HFFc6 (cell line): ENCODE measurements around the gene IL17RD. TPM values are rescaled to one million over a fixed set of nuclear protein-coding genes. Genes with fewer than 3 reads are reported as not detected.

ENCODE experiments used
- DNase-seq: peaks from one replicate; pipeline ENCODE4 v3.0.0-alpha.2; 2018
- H3K27ac Mint-ChIP-seq: 2 replicates; pipeline ENCODE4 v1.8.0; 2020; ENCODE audit warnings: mild to moderate bottlenecking, mixed read lengths
- H3K27me3 Mint-ChIP-seq: 2 replicates; pipeline ENCODE4 v1.8.0; 2021; ENCODE audit warnings: mild to moderate bottlenecking, moderate library complexity, mixed read lengths; ENCODE audit not compliant: insufficient read depth
- H3K36me3 Mint-ChIP-seq: 2 replicates; pipeline ENCODE4 v1.8.0; 2021; ENCODE audit warnings: low read depth, mixed read lengths
- H3K4me1 Mint-ChIP-seq: 2 replicates; pipeline ENCODE4 v1.8.0; 2020; ENCODE audit warnings: low read depth, mixed read lengths
- H3K4me3 Mint-ChIP-seq: 2 replicates; pipeline ENCODE4 v1.8.0; 2020; ENCODE audit warnings: mild to moderate bottlenecking, moderate library complexity, mixed read lengths
- H3K9me3 Mint-ChIP-seq: 2 replicates; pipeline ENCODE4 v1.8.0; 2020; ENCODE audit warnings: mild to moderate bottlenecking, mixed read lengths
- long read RNA-seq: library from polyadenylated mRNA; unstranded; transcript quantifications from one replicate; pipeline ENCODE4 v2.0.0, GENCODE V29; 2019
- total RNA-seq, 6 experiments: library from RNA; stranded (reverse); fragmentation: NEBNext Ultra II Directional; extraction: Animal tissue kit (Norgen Biotek cat#: 25700); gene quantifications; 2 replicates in 1 of 6; 3 replicates in 5 of 6; pipeline ENCODE4 v1.2.3, GENCODE V29; 2021
- TF ChIP-seq, protein P1 (sequence below): fragments of 200-600 bp; sonication (generic); IDR thresholded peaks from 2 replicates; pipeline ENCODE4 v1.5.0; 2021; ENCODE audit warnings: antibody characterized with exemption, mild to moderate bottlenecking

The IL17RD gene
- under 1 TPM in 4 of 6 experiments, not detected in 2; 0.05 to 0.26 (median 0.13) TPM for total RNA-seq
- long read RNA-seq = 0 reads

DNA sequence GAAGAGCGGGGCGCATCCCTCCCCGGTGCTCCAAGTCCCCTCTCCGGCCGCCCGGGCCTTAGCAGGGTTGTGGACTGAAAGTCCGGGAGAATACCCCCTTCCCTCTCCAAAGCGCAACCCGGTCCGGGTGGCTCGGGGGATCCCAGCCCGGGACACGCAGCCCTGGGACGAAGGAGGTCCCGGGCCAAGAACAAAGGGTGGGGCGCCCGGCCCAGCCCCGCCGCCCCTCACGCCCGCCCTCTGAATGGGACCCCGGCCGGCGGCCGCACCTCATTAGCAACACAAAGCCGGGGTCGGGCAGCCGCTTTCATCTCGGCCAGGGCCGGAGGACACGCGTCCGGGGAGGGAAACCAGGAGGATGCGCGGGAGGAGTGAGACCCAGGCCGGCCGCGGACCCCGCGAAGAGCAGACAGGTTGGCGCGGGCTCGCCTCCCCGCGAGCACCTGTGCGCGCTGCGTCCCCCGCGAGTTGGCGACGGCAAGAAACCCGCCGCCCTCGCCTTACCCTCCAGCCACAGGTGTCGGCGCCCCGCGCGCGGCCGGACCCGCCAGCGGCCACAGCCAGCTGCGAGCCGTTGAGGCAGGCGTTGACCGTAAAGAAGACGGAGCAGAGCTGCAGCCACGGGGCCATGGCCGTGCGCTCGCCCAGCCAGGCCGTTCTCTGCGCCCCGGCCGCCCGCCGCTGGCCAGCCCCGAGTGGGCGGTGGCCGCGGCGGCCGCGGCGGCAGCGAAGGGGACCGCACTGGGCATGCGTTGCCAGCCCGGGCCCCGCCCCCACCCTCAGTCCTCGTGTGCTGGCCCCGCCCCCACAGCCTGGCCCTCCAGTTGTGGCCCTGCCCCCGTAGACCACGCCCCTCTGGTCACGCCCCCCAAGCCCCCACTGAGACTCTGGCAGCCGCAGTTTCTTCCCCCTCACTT, at the start of gene IL17RD:
TSS of gene IL17RD (minus strand) at position 697 of the 917 bp plus-strand sequence. CDS start at position 630, 67 bp downstream.
- H3K36me3 Mint-ChIP-seq = no peaks in the 10 kb centered on the region
- peaks cover 11% of the 10 kb centered on the region for H3K4me1 Mint-ChIP-seq
- no peak for DNase-seq
- H3K9me3 Mint-ChIP-seq = no peaks in the 10 kb centered on the region
- H3K4me3 Mint-ChIP-seq = peak within 1 kb of the TSS; percentile 84
- TF ChIP-seq, protein P1, sequence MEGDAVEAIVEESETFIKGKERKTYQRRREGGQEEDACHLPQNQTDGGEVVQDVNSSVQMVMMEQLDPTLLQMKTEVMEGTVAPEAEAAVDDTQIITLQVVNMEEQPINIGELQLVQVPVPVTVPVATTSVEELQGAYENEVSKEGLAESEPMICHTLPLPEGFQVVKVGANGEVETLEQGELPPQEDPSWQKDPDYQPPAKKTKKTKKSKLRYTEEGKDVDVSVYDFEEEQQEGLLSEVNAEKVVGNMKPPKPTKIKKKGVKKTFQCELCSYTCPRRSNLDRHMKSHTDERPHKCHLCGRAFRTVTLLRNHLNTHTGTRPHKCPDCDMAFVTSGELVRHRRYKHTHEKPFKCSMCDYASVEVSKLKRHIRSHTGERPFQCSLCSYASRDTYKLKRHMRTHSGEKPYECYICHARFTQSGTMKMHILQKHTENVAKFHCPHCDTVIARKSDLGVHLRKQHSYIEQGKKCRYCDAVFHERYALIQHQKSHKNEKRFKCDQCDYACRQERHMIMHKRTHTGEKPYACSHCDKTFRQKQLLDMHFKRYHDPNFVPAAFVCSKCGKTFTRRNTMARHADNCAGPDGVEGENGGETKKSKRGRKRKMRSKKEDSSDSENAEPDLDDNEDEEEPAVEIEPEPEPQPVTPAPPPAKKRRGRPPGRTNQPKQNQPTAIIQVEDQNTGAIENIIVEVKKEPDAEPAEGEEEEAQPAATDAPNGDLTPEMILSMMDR = no peak
- H3K27me3 Mint-ChIP-seq = peaks cover 46% of the 10 kb centered on the region
- no peak within 1 kb of the TSS for H3K27ac Mint-ChIP-seq

DNA sequence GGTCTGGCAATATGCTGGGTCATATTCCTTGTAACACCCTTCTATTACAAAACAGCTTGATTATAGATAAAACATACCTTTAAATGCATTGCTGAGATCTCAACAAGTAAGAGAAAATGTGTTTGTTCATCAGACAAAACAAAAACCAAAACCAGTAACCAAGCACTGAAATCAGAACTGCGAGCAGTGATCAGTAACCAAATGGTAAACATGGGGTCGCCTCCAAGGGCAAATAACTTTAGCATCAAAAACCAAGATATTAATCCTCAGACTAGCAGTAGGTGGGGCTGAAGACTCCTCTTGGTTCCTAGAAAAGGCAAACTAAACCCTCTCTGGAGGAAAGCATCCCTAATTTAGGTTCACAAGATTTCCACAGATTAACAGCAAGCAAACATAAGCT, 41.3 kb upstream of the IL17RD start:
- Mint-ChIP-seq H3K9me3 (no peaks in the 10 kb centered on the region), H3K4me3 (no peak overlapping the region), H3K27me3 (no peaks in the 10 kb centered on the region; the same call in 1 of the 2 replicates), H3K4me1 (no peaks in the 10 kb centered on the region), H3K36me3 (no peaks in the 10 kb centered on the region), H3K27ac (no peak overlapping the region)
- no peak for DNase-seq
- TF ChIP-seq, protein P1 = no peak

DNA sequence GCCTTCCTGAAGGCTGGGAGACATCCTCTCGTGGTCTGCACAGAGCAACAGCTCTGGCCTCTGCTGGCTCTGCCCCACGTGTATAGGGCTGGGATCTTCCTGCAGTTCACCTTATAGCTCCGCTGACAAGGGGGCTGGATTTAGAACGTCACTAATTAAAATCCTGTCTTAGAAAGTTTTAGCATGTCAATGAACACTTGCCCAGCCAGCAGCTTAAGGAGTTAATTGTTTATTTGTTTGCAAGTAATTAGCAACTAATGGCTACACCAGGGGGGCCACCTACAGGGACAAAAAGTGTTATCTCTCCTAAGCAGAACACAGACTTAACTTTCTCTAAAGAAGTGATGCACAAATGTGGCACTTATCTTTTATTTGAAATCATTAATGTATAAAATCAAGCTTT, 34.7 kb upstream of the IL17RD start, which contains the start of gene HESX1:
TSS of gene HESX1 (minus strand) at position 84 of the 403 bp plus-strand sequence. CDS start at position 24, 60 bp downstream.
- Mint-ChIP-seq H3K27me3 (peaks cover 5% of the 10 kb centered on the region; the same call in 1 of the 2 replicates), H3K4me1 (peaks cover 6% of the 10 kb centered on the region), H3K36me3 (no peaks in the 10 kb centered on the region), H3K4me3 (no peak within 1 kb of the TSS), H3K9me3 (no peaks in the 10 kb centered on the region), H3K27ac (no peak within 1 kb of the TSS)
- DNase-seq = no peak
- TF ChIP-seq, protein P1 = no peak

DNA sequence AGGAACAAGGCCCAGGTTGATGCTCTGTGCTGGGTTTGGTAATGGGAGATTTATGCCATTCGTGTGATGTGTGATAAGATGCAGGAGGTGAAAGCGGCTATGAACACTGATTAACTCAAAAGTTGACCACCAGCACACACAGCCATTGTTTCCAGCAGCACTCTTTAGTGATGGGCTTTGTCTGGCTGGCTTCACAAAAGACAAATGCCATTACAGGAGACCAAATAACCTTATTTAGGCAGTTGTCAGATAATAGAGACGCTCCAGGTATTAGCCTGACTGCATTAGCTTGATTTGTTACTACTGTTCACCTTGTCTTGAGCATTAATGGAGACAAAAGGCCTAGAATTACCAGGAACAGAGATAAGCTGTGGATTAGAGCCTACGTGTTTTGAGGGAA, 29.5 kb upstream of the IL17RD start:
- TF ChIP-seq, protein P1 = no peak

DNA sequence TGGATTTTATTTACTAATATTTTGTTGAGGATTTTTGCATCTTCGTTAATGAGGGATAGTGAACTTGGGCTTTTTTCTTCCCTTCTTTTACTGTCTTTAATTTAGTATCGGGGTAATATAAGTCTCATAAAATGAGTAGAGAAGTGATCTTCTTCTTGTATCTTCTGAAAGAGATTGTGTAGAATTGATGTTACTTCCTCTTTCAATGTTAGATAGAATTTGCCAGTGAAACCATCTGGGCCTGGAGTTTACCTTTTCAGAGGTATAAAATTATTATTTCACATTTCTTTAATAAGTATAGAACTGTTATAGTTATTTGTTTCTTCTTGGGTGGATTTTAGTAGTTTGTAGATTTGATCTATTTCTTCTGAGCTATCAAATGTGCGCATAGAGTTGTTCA, 26.9 kb upstream of the IL17RD start:
- peaks cover 6% of the 10 kb centered on the region for H3K4me1 Mint-ChIP-seq
- TF ChIP-seq, protein P1 = no peak
- H3K27me3 Mint-ChIP-seq = peaks cover 21% of the 10 kb centered on the region
- H3K36me3 Mint-ChIP-seq = no peaks in the 10 kb centered on the region
- DNase-seq = no peak
- H3K4me3 Mint-ChIP-seq = no peak overlapping the region
- no peak overlapping the region for H3K27ac Mint-ChIP-seq
- no peaks in the 10 kb centered on the region for H3K9me3 Mint-ChIP-seq

More for the DNA sequence above, 29.5 kb upstream of the IL17RD start:
- no peaks in the 10 kb centered on the region for H3K9me3 Mint-ChIP-seq
- H3K4me1 Mint-ChIP-seq = peaks cover 6% of the 10 kb centered on the region
- no peaks in the 10 kb centered on the region for H3K36me3 Mint-ChIP-seq
- no peak overlapping the region for H3K27ac Mint-ChIP-seq
- peaks cover 12% of the 10 kb centered on the region for H3K27me3 Mint-ChIP-seq
- H3K4me3 Mint-ChIP-seq = no peak overlapping the region
- DNase-seq = no peak
